Fibroblast of mammary gland (primary cell): ENCODE measurements around the gene SEC22C.
"Not testable (repeated sequence)": the region's sequence is repeated elsewhere in the genome, so short reads cannot be mapped to it uniquely, and the experiment has no call there.

Source experiments
- DNase-seq: peaks from one replicate; pipeline ENCODE4 v3.0.0-alpha.2; 2010; ENCODE audit warnings: low read depth
- H3K4me3 ChIP-seq: 2 replicates; pipeline ENCODE4 v1.5.1; 2011; ENCODE audit warnings: low read depth, mild to moderate bottlenecking, low read length, moderate library complexity; ENCODE audit not compliant: control insufficient read depth
- TF ChIP-seq, protein P1 (sequence below): conservative IDR thresholded peaks from 2 replicates; pipeline ENCODE4 v1.5.1; 2011; ENCODE audit warnings: low read depth, low read length, inconsistent platforms; ENCODE audit not compliant: control insufficient read depth, insufficient read depth

The SEC22C gene

DNA sequence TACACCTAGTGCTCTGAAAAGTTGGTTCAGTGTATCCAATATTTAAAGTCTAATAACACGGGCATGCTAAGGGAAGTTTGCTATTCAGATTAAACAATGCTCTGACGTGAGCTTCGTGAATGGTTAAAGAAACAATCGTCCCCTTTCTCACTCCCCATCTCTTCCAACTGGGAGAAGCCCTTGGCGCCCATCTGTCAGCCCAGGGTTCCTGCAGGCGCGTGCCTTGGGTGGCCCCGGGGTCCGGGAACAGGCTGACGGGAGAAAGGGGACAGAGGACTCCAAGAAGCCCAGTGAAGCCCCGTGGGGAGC is 413 bp downstream of the SEC22C start:
- peak; percentile 13 for DNase-seq
- H3K4me3 ChIP-seq, result peak overlapping the region; percentile 71
- TF ChIP-seq, protein P1, sequence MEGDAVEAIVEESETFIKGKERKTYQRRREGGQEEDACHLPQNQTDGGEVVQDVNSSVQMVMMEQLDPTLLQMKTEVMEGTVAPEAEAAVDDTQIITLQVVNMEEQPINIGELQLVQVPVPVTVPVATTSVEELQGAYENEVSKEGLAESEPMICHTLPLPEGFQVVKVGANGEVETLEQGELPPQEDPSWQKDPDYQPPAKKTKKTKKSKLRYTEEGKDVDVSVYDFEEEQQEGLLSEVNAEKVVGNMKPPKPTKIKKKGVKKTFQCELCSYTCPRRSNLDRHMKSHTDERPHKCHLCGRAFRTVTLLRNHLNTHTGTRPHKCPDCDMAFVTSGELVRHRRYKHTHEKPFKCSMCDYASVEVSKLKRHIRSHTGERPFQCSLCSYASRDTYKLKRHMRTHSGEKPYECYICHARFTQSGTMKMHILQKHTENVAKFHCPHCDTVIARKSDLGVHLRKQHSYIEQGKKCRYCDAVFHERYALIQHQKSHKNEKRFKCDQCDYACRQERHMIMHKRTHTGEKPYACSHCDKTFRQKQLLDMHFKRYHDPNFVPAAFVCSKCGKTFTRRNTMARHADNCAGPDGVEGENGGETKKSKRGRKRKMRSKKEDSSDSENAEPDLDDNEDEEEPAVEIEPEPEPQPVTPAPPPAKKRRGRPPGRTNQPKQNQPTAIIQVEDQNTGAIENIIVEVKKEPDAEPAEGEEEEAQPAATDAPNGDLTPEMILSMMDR, result no peak

DNA sequence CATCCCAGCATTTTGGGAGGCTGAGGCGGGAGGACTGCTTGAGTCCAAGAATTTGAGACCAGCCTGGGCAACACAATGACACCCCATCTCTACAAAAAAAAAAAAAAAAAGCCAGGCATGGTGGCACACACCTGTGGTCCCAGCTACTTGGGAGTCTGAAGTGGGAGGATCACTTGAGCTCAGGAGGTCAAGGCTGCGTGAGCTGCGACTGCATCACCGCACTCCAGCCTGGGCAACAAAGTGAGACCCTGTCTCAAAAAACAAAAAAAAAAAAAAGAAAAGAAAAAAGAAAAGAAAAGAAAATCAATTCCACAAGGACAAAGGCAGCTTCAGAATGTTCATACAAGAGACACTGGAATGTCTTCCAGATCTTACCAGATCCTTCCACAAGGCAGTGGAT is 2.4 kb downstream of the SEC22C start:
- H3K4me3 ChIP-seq, DNase-seq: not testable (repeated sequence)

DNA sequence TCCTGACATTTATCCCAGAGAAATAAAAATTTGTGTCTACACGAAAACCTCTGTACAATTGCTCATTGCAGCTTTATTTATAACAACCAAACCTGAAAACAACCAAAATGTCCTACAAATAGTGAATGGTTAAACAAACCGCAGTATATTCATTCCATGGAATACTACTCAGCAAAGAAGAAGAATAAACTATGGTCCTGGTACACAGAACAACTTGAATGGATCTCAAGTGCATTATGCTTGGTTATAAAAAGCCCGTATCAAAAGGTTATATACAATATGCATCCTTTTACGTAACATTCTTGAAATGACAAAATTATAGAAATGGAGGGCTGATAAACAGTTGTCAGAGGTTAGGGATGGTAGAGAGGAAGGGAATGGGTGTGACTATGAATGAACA is 3.7 kb downstream of the SEC22C start:
- TF ChIP-seq, protein P1, result no peak
- no peak overlapping the region for H3K4me3 ChIP-seq
- DNase-seq, result no peak

DNA sequence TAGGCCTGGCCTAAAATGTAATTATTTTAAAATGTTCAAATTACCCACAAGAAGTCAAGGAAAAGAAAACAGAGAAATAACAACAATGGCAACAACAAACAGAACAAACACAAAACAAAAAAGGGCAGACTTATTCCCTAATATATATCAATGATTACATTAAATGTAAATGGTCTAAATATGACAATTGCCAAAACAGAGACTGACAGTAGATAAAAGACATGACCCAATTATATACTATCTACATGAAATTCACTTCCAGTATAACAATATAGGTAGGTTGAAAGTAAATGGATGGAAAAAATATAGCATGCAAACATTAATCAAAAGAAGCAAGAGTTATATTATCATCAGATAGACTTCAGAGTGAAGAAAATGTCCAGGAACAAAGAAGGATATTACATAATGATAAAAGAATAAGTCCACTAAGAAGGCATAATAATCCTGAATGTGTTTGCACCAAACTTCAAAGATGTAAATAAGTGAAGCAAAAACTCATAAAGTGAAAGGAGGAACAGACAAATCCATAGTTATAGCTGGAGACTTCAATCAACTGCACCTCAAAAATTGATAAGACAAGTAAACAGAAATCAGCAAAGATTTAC is 6.5 kb downstream of the SEC22C start:
- no peak for DNase-seq
- TF ChIP-seq, protein P1, result no peak
- H3K4me3 ChIP-seq, result no peak overlapping the region

DNA sequence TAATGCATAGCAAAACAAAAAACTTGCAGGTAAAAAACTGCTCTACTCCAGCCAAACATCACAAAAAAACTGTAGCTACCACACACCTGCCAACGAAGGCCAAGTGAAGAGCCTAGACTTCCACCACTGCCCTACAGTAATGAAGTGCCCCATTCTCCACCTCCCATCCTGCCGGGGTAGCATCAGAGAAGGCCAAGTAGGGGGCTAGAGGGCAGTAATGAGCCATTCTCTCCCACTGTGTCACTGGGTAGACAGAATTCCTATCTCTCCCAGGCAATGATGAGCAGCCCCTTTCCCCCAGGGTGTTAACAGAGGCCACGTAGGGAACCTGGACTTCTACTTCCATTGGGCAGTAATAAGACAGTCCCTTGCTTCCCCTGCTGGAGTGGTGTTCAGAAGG is 9.5 kb downstream of the SEC22C start:
- H3K4me3 ChIP-seq, result no peak overlapping the region
- TF ChIP-seq, protein P1, result peak; percentile 60
- peak; percentile 46 for DNase-seq

DNA sequence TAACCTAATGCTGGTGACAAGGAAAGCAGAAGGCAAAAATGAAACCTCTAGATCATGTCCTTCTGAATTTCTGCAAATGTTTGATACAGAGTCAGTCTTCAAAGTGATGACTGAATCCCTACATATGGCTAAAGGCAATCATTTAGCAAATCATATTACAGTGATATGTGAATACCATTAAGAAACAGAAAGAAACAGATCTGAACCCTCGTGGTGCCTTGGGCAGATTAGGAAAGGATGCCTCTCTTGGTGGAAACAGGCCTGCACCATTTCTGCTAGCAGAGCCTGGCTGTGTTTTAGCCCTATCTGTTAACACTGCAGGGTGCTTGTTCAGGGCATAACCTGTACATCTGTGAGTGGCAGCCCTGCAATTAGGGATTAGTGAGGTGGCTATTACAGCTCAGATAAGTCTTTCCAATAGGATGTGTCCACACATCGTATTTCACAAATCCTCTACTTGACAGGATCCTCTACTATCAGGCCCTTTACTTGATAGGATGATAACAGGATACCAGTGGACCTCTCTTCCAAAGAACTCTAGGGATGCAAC is 12.1 kb downstream of the SEC22C start:
- H3K4me3 ChIP-seq, result no peak overlapping the region
- TF ChIP-seq, protein P1, result no peak

DNA sequence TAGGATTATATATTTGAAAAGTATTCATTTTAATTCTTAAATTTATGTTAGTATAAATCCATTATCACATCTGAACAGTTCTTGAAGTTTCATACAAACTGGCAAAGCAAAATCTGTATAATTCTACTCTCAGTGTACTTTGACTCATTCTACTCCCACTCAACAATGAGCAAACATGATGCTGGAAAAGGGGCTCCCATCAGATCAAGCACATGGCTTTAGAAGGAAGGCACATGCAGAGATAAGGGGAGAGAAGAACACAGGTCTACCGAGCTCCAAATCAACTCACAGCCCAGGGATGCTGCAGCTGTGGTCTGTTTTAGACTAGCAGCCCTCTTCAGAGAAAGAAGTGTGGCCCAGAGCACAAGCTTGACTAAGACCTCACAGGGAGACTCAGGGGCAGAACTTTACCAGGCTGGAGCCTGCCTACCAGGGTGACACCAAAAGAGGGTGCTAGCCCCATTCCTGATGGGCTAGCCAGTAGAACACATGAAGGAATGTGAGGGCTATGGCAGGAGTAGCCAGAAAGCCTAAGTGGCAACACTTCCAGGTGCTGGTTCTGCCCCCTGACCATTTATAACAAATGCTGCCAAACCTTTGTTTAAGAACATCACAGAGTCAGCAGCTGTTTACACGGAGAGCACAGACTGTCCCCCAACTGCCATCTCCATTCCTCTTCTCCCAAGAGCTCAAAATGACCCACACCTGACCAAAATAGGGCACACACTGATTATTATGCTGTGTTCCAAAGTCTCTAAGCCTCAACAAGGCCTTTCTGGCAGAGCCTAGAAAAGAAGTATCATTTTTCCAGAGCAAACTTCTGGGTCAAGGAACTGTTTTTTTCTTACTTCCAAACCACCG is 19.5 kb downstream of the SEC22C start:
- DNase-seq, result peak; percentile 34
- no peak overlapping the region for H3K4me3 ChIP-seq
- TF ChIP-seq, protein P1, result no peak

More for the DNA sequence above, 12.1 kb downstream of the SEC22C start:
- DNase-seq, result no peak
